H9 (cell line): ENCODE measurements around the gene DSC1. TPM values are rescaled to one million over a fixed set of nuclear protein-coding genes. Genes with fewer than 3 reads are reported as not detected.

Experiments
- DNase-seq: peaks from one replicate; pipeline ENCODE4 v3.0.0-alpha.2; 2017
- H2AFZ ChIP-seq: one replicate; pipeline ENCODE4 v1.6.1; 2013; ENCODE audit warnings: mild to moderate bottlenecking, low read length, control low read depth, moderate library complexity
- H2AK5ac ChIP-seq: 2 replicates; pipeline ENCODE4 v1.6.1; 2013; ENCODE audit warnings: low read length, control low read depth, mixed read lengths; ENCODE audit not compliant: insufficient read length
- H2BK120ac ChIP-seq: one replicate; pipeline ENCODE4 v1.6.1; 2013; ENCODE audit warnings: low read depth, mild to moderate bottlenecking, low read length, control low read depth, inconsistent platforms; ENCODE audit not compliant: poor library complexity, severe bottlenecking
- H2BK12ac ChIP-seq: 2 replicates; pipeline ENCODE4 v1.6.1; 2013; ENCODE audit warnings: low read length, control low read depth, mixed read lengths, low read depth; ENCODE audit not compliant: insufficient read length
- H2BK15ac ChIP-seq: 2 replicates; pipeline ENCODE4 v1.6.1; 2013; ENCODE audit warnings: low read depth, low read length, control low read depth
- H2BK20ac ChIP-seq: one replicate; pipeline ENCODE4 v1.6.1; 2013; ENCODE audit warnings: low read depth, mild to moderate bottlenecking, low read length, control low read depth, inconsistent platforms; ENCODE audit not compliant: poor library complexity, severe bottlenecking
- H2BK5ac ChIP-seq: 2 replicates; pipeline ENCODE4 v1.6.1; 2013; ENCODE audit warnings: low read length, control low read depth, mixed read lengths; ENCODE audit not compliant: insufficient read length
- H3K14ac ChIP-seq: 2 replicates; pipeline ENCODE4 v1.6.1; 2013; ENCODE audit warnings: low read length, control low read depth; ENCODE audit not compliant: insufficient read depth
- H3K18ac ChIP-seq: 2 replicates; pipeline ENCODE4 v1.6.1; 2013; ENCODE audit warnings: low read depth, mild to moderate bottlenecking, mixed read lengths, low read length, control low read depth; ENCODE audit not compliant: insufficient read length
- H3K23ac ChIP-seq: 2 replicates; pipeline ENCODE4 v1.6.1; 2013; ENCODE audit warnings: low read length, control low read depth, mixed read lengths, low read depth; ENCODE audit not compliant: insufficient read length
- H3K23me2 ChIP-seq: 2 replicates; pipeline ENCODE4 v1.6.1; 2013; ENCODE audit warnings: low read depth, mild to moderate bottlenecking, mixed read lengths, low read length, control low read depth; ENCODE audit not compliant: insufficient read length, poor library complexity, severe bottlenecking
- H3K27ac ChIP-seq: 2 replicates; pipeline ENCODE4 v1.5.1; 2013; ENCODE audit warnings: low read length, control low read depth, mixed read lengths, low read depth; ENCODE audit not compliant: insufficient read length
- H3K27me3 ChIP-seq: 2 replicates; pipeline ENCODE4 v1.6.1; 2013; ENCODE audit warnings: low read length, control low read depth, inconsistent platforms; ENCODE audit not compliant: insufficient read depth
- H3K4ac ChIP-seq: 2 replicates; pipeline ENCODE4 v1.6.1; 2013; ENCODE audit warnings: low read depth, mild to moderate bottlenecking, control low read depth, inconsistent platforms, low read length, moderate library complexity
- H3K4me1 ChIP-seq: 2 replicates; pipeline ENCODE4 v1.6.1; 2013; ENCODE audit warnings: low read length, control low read depth, inconsistent platforms; ENCODE audit not compliant: insufficient read depth
- H3K4me2 ChIP-seq: 2 replicates; pipeline ENCODE4 v1.6.1; 2013; ENCODE audit warnings: low read length, control low read depth, mixed read lengths; ENCODE audit not compliant: insufficient read length, insufficient read depth
- H3K56ac ChIP-seq: 2 replicates; pipeline ENCODE4 v1.6.1; 2013; ENCODE audit warnings: low read depth, mild to moderate bottlenecking, mixed read lengths, low read length, control low read depth; ENCODE audit not compliant: insufficient read length
- H3K79me1 ChIP-seq: 2 replicates; pipeline ENCODE4 v1.6.1; 2013; ENCODE audit warnings: low read depth, mild to moderate bottlenecking, moderate library complexity, low read length, control low read depth, inconsistent platforms; ENCODE audit not compliant: insufficient read depth, poor library complexity, severe bottlenecking
- H3K79me2 ChIP-seq: 2 replicates; pipeline ENCODE4 v1.6.1; 2013; ENCODE audit warnings: low read length, control low read depth, inconsistent platforms; ENCODE audit not compliant: insufficient read depth
- H3K9ac ChIP-seq: 2 replicates; pipeline ENCODE4 v1.6.1; 2013; ENCODE audit warnings: low read length, control low read depth, mixed read lengths; ENCODE audit not compliant: insufficient read length; ENCODE audit errors: extremely low read depth
- H3K9me3 ChIP-seq: one replicate; pipeline ENCODE4 v1.6.1; 2013; ENCODE audit warnings: low read depth, low read length, inconsistent platforms; ENCODE audit not compliant: control insufficient read depth
- H3T11ph ChIP-seq: one replicate; pipeline ENCODE4 v1.6.1; 2013; ENCODE audit warnings: mild to moderate bottlenecking, low read length, control low read depth, inconsistent platforms
- H4K20me1 ChIP-seq: one replicate; pipeline ENCODE4 v1.6.1; 2013; ENCODE audit not compliant: control insufficient read depth, insufficient read length, insufficient read depth
- H4K5ac ChIP-seq: 2 replicates; pipeline ENCODE4 v1.6.1; 2013; ENCODE audit warnings: low read depth, mild to moderate bottlenecking, mixed read lengths, low read length, control low read depth; ENCODE audit not compliant: insufficient read length
- H4K8ac ChIP-seq: replicated peaks from 2 replicates; pipeline ENCODE4 v1.6.1; 2013; ENCODE audit warnings: low read length, control low read depth, mixed read lengths, low read depth; ENCODE audit not compliant: insufficient read length
- H4K91ac ChIP-seq: 2 replicates; pipeline ENCODE4 v1.6.1; 2013; ENCODE audit warnings: low read depth, mild to moderate bottlenecking, moderate library complexity, mixed read lengths, low read length, control low read depth; ENCODE audit not compliant: insufficient read length
- H3K27ac Mint-ChIP-seq, 3 experiments: 2 replicates in 2 of 3; 3 replicates in 1 of 3; pipeline ENCODE4 v1.8.0; 2020 to 2021; ENCODE audit warnings: mixed read lengths in 3 of 3, mild to moderate bottlenecking in 1 of 3, moderate library complexity in 1 of 3
- H3K27me3 Mint-ChIP-seq: 2 replicates; pipeline ENCODE4 v1.8.0; 2021; ENCODE audit warnings: low read depth, mild to moderate bottlenecking, moderate library complexity, mixed read lengths
- H3K36me3 Mint-ChIP-seq, 3 experiments: 2 replicates in 2 of 3; 3 replicates in 1 of 3; pipeline ENCODE4 v1.8.0; 2020 to 2021; ENCODE audit warnings: low read depth in 3 of 3, mixed read lengths in 3 of 3; ENCODE audit not compliant: insufficient read depth in 1 of 3
- H3K4me1 Mint-ChIP-seq, 2 experiments: 2 replicates each; pipeline ENCODE4 v1.8.0; 2020; ENCODE audit warnings: mixed read lengths in 2 of 2
- H3K4me3 Mint-ChIP-seq, 2 experiments: 2 replicates in 1 of 2; 3 replicates in 1 of 2; pipeline ENCODE4 v1.8.0; 2020 to 2021; ENCODE audit warnings: mild to moderate bottlenecking in 2 of 2, mixed read lengths in 2 of 2, moderate library complexity in 1 of 2
- H3K9me3 Mint-ChIP-seq, 2 experiments: 2 replicates in 1 of 2; 3 replicates in 1 of 2; pipeline ENCODE4 v1.8.0; 2020; ENCODE audit warnings: mild to moderate bottlenecking in 2 of 2, mixed read lengths in 2 of 2, moderate library complexity in 1 of 2
- WGBS: extraction: QIAGEN DNeasy Blood & Tissue Kit; methylation state at CpG from one replicate; pipeline ENCODE4 v1.1.7; 2013; ENCODE audit warnings: missing lambda C conversion rate, low lambda C conversion rate, mixed read lengths; ENCODE audit not compliant: insufficient read length; ENCODE audit errors: extremely low coverage; 5-methylcytosine and 5-hydroxymethylcytosine counted together
- total RNA-seq: library from RNA; stranded (reverse); gene quantifications from 2 replicates; pipeline ENCODE4 v1.2.1, GENCODE V29; 2021
- TF ChIP-seq, protein P1 (sequence below): fragments of 200-600 bp; sonication (generic); conservative IDR thresholded peaks from 3 replicates; pipeline ENCODE4 v1.8.0; 2021; ENCODE audit warnings: antibody characterized with exemption, mild to moderate bottlenecking

Gene DSC1
- total RNA-seq, 1 experiment from 2014 or later, result not detected

GRCh38 chr18:31199190-31199769 is 36.6 kb upstream of the DSC1 start:
- Mint-ChIP-seq H3K9me3 (no peaks in the 10 kb centered on the region), H3K4me1 (peaks cover 12 to 13% of the 10 kb centered on the region in 2 experiments; a peak in 3 of 4 replicates), H3K36me3 (no peaks in the 10 kb centered on the region), H3K27me3 (no peaks in the 10 kb centered on the region), H3K4me3 (no peak overlapping the region), H3K27ac (0 out of 7 replicates have a peak overlapping the region, but pooled peaks of 1 of the 3 experiments have one; percentile 4)
- Histone ChIP-seq H3K4me2 (no peak overlapping the region), H4K5ac (no peak overlapping the region), H3K56ac (no peak overlapping the region), H2AK5ac (no peak overlapping the region), H3K9me3 (no peaks in the 10 kb centered on the region), H4K91ac (no peak overlapping the region), H3K23me2 (no peaks in the 10 kb centered on the region), H2AFZ (no peak overlapping the region), H3K27ac (no peak overlapping the region), H3K79me2 (no peaks in the 10 kb centered on the region), H2BK12ac (no peak overlapping the region), H2BK120ac (no peak overlapping the region), H2BK5ac (no peak overlapping the region), H3K14ac (no peak overlapping the region), H3K18ac (no peak overlapping the region), H3K4me1 (peaks cover 5% of the 10 kb centered on the region; the same call in 1 of the 2 replicates), H3K27me3 (no peaks in the 10 kb centered on the region), H2BK15ac (no peak overlapping the region), H3K23ac (no peak overlapping the region), H3T11ph (no peak overlapping the region), H3K9ac (no peak overlapping the region), H4K8ac (no peak overlapping the region), H2BK20ac (no peak overlapping the region), H4K20me1 (no peaks in the 10 kb centered on the region), H3K4ac (no peak overlapping the region), H3K79me1 (no peaks in the 10 kb centered on the region)
- TF ChIP-seq, protein P1, sequence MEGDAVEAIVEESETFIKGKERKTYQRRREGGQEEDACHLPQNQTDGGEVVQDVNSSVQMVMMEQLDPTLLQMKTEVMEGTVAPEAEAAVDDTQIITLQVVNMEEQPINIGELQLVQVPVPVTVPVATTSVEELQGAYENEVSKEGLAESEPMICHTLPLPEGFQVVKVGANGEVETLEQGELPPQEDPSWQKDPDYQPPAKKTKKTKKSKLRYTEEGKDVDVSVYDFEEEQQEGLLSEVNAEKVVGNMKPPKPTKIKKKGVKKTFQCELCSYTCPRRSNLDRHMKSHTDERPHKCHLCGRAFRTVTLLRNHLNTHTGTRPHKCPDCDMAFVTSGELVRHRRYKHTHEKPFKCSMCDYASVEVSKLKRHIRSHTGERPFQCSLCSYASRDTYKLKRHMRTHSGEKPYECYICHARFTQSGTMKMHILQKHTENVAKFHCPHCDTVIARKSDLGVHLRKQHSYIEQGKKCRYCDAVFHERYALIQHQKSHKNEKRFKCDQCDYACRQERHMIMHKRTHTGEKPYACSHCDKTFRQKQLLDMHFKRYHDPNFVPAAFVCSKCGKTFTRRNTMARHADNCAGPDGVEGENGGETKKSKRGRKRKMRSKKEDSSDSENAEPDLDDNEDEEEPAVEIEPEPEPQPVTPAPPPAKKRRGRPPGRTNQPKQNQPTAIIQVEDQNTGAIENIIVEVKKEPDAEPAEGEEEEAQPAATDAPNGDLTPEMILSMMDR, result no peak
- no CpG with 5 or more reads among the region's 5 CpGs for WGBS
- DNase-seq, result no peak
